Thoracic aorta endothelial cell (primary cell): ENCODE data around the gene LRRK1. TPM values are rescaled to one million over a fixed set of nuclear protein-coding genes. Genes with fewer than 3 reads are reported as not detected.

Source experiments
- total RNA-seq: library from RNA; depleted of rRNA; stranded (reverse); fragments of >200 nt; gene quantifications from 2 replicates; pipeline ENCODE4 v1.2.3, GENCODE V29; 2012

The LRRK1 gene, protein sequence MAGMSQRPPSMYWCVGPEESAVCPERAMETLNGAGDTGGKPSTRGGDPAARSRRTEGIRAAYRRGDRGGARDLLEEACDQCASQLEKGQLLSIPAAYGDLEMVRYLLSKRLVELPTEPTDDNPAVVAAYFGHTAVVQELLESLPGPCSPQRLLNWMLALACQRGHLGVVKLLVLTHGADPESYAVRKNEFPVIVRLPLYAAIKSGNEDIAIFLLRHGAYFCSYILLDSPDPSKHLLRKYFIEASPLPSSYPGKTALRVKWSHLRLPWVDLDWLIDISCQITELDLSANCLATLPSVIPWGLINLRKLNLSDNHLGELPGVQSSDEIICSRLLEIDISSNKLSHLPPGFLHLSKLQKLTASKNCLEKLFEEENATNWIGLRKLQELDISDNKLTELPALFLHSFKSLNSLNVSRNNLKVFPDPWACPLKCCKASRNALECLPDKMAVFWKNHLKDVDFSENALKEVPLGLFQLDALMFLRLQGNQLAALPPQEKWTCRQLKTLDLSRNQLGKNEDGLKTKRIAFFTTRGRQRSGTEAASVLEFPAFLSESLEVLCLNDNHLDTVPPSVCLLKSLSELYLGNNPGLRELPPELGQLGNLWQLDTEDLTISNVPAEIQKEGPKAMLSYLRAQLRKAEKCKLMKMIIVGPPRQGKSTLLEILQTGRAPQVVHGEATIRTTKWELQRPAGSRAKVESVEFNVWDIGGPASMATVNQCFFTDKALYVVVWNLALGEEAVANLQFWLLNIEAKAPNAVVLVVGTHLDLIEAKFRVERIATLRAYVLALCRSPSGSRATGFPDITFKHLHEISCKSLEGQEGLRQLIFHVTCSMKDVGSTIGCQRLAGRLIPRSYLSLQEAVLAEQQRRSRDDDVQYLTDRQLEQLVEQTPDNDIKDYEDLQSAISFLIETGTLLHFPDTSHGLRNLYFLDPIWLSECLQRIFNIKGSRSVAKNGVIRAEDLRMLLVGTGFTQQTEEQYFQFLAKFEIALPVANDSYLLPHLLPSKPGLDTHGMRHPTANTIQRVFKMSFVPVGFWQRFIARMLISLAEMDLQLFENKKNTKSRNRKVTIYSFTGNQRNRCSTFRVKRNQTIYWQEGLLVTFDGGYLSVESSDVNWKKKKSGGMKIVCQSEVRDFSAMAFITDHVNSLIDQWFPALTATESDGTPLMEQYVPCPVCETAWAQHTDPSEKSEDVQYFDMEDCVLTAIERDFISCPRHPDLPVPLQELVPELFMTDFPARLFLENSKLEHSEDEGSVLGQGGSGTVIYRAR (N-terminal part only)
- 10.0 and 16.2 TPM in 2 replicates for total RNA-seq

DNA sequence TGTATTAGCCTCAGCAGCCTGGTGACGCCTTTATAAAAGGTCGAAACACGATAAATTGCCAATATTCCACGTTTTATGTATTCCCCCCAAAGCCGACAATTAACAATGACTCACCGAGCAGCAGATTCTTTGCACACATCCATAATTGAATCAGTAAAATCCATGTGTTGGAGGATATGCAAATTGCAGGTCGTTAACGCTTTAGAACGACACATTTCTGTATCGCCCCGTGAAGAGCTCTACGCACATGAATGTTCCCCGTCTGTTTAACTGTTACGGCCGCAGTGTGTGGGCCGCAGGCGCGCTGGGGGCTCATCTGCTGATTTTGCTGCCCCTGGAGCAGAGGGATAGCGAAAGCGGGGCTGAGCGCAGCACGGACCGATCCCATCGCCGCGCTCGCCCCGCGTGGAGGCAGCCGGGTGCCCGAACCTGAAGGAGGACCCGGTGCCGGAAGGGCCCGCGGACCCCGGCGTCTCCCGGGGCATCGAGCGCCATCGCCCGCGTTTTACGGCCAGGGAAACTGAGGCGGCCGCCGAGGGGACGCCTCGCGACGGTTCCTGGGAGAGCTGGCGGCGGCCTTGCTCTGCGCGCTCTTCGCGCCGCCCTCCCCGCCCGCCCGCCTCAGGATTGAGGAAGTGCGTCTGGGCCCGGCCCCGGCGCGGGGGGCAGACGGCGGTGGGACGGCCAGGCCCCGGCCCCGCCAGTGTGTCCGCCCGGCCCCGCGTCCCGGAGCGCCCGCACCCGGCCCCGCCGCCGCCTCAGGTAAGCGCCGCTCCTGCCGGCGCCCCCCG is at the start of gene LRRK1:
TSS of gene LRRK1 (plus strand) at position 668 of the 791 bp plus-strand sequence. CDS start 5,276 bp downstream, outside the sequence.

DNA sequence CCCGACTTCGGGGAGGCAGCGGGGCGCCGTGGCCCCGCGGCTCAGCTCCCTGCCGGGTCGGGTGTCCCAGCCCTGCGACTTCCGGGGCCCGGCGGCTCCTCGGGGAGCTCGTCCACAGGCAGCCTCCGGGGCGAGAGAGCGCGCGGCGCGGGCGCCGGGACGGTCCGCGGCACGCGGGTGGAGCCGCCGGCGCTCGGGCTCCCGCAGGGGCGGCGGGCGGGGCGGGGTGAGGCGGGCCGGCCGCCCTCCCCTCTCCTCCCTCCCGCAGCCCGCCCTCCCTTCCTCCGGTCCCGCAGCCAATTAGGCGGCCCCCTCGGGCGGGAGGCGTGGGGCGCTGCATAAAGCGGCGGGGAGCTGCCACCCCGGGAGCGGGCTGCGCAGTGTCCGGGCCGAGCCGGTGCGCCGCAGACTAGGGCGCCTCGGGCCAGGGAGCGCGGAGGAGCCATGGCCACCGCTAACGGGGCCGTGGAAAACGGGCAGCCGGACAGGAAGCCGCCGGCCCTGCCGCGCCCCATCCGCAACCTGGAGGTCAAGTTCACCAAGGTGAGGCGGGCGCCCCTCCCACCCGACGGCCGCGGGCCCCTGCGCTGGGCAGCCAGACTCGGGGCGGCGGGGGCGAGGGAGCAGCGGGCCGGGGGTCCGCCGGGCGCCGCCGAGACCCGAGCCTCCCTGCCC is 39.6 kb upstream of the LRRK1 start, which contains the start of gene ALDH1A3:
TSS of gene ALDH1A3 (plus strand) at position 368 of the 675 bp plus-strand sequence. CDS start at position 445, 77 bp downstream.

Other genes with a start within 250 kb of the LRRK1 start
- 23.6 and 30.6 TPM in 2 replicates for gene ALDH1A3, start 39.5 kb upstream of the LRRK1 start, total RNA-seq